Astrocyte of the hippocampus (primary cell): ENCODE results near the gene ATP8B2.
"Not testable (repeated sequence)": the region's sequence is repeated elsewhere in the genome, so short reads cannot be mapped to it uniquely, and the experiment has no call there.

Experiments used
- DNase-seq: peaks from one replicate; pipeline ENCODE4 v3.0.0; 2011; ENCODE audit warnings: low read depth, low spot score

ATP8B2 gene, protein sequence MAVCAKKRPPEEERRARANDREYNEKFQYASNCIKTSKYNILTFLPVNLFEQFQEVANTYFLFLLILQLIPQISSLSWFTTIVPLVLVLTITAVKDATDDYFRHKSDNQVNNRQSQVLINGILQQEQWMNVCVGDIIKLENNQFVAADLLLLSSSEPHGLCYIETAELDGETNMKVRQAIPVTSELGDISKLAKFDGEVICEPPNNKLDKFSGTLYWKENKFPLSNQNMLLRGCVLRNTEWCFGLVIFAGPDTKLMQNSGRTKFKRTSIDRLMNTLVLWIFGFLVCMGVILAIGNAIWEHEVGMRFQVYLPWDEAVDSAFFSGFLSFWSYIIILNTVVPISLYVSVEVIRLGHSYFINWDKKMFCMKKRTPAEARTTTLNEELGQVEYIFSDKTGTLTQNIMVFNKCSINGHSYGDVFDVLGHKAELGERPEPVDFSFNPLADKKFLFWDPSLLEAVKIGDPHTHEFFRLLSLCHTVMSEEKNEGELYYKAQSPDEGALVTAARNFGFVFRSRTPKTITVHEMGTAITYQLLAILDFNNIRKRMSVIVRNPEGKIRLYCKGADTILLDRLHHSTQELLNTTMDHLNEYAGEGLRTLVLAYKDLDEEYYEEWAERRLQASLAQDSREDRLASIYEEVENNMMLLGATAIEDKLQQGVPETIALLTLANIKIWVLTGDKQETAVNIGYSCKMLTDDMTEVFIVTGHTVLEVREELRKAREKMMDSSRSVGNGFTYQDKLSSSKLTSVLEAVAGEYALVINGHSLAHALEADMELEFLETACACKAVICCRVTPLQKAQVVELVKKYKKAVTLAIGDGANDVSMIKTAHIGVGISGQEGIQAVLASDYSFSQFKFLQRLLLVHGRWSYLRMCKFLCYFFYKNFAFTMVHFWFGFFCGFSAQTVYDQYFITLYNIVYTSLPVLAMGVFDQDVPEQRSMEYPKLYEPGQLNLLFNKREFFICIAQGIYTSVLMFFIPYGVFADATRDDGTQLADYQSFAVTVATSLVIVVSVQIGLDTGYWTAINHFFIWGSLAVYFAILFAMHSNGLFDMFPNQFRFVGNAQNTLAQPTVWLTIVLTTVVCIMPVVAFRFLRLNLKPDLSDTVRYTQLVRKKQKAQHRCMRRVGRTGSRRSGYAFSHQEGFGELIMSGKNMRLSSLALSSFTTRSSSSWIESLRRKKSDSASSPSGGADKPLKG

DNA sequence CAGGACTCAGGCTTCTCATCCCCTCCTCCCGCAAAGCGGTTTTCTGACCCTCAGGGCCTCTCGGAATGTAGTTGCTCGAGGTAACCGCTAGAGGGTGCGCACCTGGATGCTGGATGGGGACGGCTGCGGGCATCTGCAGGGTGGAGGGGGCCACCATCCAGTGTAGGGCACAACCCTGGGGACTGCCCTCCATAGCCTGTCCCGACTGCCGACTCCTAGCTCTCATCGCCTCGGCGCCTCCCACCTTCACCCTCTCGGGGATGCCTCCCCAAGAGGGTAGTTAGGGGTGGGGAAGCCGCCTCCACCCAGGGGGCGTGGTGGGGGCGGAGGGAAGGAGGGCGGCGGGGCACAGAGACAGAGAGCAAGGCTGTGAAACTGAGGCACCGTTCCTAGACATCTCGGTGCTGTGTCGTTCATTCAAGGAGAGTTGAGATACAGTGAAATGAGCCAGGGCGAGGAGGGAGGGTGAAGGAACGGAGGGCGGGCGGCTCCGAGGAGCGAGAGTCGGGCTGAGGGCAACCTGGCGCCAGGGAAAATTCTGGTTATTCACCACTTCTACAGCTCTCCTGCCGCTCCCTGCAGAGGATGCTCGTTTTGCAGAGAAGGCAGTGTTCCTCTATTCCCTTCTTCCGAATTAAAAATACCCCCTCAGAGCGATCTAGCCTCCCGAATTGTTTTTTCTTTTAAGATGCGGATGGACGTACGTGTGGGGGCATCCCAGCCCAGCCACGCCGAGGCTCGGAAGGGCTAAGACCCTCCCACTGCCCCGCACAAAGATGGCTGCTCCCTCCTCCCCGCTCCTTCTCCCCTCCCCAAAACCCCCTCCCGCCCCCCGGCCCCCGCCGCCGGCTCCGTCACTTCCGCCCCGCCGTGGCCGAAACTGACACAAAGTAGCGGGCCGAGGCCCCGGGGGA is at the start of gene ATP8B2:
TSS of gene ATP8B2 (plus strand) at position 857 of the 914 bp plus-strand sequence. CDS start 2,617 bp downstream, outside the sequence.
- peak; percentile 91 for DNase-seq

DNA sequence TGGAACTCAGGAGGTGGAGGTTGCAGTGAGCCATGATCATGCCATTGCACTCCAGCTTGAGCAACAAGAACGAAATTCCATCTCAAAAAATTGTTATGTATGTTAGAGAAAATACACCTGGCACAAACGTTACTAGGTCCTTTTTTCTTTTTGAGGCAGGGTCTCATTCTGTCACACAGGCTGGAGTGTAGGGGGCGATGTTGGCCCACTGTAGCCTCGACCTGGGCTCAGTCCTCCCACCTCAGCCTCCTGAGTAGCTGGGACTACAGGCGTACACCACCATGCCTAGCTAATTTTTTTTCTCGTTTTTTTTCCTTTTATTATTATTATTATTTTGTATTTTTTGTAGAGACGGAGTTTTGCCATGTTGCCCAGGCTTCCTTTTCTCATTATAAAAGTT is 48.5 kb upstream of the ATP8B2 start:
- no peak for DNase-seq

DNA sequence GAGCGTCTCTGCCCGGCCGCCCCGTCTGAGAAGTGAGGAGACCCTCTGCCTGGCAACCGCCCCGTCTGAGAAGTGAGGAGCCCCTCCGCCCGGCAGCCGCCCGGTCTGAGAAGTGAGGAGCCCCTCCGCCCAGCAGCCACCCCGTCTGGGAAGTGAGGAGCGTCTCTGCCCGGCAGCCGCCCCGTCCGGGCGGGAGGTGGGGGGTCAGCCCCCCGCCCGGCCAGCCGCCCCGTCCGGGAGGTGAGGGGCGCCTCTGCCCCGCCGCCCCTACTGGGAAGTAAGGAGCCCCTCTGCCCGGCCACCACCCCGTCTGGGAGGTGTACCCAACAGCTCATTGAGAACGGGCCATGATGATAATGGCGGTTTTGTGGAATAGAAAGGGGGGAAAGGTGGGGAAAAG is 37.7 kb upstream of the ATP8B2 start:
- not testable (repeated sequence) for DNase-seq

DNA sequence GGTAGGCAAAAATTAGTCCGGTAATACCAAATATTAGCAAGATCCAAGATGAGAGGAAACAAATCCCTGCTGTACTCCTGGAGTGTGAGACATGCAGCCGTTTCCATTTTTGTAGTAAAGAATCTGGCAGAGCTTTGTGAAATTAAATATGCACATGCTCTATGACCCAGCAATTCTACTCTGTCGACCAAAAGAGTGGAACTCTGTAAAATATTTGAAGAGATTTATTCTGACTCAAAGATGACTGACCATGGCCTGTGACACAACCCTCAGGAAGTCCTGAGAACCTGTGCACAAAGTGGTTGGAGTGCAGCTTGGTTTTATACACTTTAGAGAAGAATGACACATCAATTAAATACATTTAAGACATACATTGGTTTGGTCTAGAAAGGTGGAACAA is 36.7 kb upstream of the ATP8B2 start:
- DNase-seq = no peak

DNA sequence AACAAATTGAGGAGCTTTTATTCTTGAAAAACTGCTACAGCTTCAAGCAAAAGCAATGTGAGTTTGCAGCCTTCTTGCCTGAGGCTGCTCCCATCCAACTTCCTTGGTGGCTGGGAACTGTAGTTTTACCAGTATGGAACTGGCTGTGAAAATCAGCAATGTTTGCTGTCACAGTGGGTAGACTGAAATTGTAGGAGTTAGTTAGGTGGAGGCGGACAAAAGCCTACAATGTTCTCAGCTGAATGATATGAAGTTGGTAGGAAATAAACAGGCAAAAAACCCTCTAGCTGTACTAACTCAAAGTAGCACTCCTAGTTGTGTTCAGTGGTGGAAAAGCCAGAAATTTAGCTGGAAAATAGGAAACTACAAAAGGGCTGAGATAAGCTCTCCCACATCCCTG is 34.4 kb upstream of the ATP8B2 start:
- DNase-seq = no peak

DNA sequence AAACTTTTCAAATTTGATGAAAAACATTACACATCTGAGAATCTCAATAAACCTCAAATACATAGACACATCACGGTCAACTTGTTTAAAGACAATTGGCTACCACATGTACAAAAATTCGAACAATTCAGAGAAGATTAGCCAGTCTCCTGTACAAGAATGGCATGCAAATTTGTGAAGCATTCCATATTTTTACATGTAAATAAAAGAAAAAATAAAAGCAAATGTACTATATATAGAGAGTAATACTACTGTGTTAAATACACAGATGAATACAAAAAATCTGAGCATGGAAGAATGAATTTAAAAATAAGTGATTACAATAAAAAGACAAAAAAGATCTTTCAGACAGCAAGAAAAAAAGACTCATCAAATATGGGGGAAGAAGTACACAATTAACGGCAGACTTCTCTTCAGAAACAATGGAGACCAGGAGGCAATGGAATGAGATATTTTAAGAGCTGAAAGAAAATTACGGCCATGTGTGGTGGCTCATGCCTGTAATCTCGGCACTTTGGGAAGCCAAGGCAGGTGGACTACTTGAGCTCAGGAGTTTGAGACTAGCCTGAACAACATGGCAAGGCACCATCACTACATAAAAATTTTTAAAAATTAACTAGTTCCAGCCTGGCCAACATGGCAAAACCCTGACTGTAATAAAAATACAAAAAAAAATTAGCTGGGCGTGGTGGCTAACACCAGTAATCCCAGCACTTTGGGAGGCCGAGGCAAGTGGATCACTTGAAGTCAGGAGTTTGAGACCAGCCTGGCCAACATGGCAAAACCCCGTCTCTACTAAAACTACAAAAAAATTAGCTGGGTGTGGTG is 29.7 kb upstream of the ATP8B2 start:
- no peak for DNase-seq

DNA sequence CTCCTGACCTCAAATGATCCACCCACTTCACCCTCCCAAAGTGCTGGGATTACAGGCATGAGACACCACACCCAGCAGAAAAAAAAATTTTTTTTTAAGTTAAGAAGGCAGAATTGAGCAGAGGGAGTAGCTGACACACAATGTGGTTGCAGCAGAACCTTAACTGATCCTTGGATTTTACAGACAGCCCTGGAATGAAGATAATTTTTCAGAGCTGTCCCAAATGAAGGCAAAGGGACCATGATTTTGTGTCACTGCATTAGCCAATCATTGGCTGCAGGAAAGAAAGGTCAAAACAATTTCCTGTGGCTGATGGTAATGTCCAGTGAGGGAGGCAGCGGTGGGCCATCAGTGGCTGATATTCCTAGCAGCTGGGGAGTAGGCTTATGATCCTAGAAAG is 23.7 kb upstream of the ATP8B2 start:
- DNase-seq = no peak

DNA sequence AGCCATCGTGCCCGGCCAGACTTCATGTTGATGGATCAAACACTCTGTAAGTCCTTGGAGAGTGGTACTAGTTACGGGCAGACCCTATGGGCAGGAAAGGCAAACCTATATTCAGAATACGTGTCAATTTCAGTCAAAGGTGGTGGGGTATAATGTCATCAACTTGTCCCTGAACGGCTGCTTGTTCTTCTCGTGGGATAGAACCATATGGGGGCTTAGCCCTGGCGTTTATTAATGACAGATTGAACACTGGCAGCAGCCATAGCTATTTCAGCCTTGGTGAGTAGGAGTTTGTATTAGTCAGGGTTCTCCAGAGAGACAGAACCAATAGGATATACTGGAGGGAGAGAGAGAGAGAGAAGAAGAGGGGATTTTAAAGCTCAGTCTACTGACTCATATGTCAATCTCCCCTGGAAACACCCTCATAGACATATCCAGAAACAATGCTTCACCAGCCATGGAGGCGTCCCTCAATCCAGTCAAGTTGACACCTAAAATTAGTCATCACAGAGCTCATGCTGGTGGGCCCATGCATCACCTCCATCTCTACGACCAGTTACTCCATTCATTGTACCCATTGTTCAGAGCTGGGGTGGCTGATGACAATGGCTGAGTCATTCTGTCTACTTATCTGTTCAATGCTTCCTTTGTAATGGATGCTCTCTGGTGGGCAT is 20.5 kb upstream of the ATP8B2 start:
- peak; percentile 27 for DNase-seq

DNA sequence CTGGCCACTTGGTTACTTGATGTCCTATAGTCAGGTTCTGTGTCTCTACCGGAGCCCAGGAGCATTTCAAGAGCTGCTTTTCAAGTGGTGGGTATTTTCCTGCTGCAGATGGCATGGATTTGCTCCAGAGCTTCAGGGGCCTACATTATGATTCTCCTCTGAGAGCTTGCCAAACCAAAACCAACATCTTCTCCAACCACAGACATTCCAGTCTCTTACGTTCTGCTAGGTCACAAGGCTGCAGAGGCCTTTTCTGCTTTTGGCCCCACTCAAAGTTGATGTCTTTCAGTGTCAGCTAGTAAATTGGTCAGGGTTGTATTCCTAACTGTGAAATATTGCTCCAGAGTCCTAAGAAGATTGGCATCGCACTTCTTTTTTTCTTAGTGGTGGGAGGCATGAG is 19.2 kb upstream of the ATP8B2 start:
- peak; percentile 63 for DNase-seq

DNA sequence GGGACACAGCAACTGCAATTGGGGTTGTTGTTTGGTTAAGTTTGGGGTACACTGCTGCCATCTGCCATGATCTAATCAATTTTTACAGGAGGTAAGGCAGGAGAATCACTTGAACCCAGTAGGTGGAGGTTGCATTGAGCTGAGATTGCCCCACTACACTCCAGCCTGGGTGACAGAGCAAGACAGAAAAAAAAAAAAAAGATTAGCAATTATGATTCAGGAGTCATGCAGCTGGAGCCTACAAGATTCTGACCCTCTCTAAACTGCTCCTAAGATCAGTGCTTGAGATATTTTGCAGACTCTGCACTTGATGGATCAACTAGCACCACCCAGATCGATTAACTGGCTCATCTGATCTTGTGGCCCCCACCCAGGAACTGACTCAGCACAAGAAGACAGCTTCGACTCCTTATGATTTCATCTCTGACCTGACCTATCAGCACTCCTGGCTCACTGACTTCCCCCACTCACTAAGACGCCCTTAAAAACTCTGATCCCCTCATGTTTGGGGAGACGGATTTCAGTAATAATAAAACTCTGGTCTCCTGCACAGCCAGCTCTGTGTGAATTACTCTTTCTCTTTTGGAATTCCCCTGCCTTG is 17.6 kb upstream of the ATP8B2 start:
- not testable (repeated sequence) for DNase-seq

DNA sequence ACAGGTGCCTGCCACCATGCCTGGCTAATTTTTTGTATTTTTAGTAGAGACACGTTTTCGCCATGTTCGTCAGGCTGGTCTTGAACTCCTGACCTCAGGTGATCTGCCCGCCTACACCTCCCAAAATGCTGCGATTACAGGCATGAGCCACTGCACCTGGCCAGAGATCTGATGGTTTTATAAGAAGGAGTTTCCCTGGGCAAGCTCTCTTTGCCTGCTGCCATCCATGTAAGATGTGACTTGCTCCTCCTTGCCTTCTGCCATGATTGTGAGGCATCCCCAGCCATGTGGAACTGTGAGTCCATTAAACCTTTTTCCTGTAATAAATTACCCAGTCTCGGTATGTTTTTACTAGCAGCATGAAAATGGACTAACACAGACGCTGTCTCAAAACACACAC is 16.2 kb upstream of the ATP8B2 start:
- not testable (repeated sequence) for DNase-seq

DNA sequence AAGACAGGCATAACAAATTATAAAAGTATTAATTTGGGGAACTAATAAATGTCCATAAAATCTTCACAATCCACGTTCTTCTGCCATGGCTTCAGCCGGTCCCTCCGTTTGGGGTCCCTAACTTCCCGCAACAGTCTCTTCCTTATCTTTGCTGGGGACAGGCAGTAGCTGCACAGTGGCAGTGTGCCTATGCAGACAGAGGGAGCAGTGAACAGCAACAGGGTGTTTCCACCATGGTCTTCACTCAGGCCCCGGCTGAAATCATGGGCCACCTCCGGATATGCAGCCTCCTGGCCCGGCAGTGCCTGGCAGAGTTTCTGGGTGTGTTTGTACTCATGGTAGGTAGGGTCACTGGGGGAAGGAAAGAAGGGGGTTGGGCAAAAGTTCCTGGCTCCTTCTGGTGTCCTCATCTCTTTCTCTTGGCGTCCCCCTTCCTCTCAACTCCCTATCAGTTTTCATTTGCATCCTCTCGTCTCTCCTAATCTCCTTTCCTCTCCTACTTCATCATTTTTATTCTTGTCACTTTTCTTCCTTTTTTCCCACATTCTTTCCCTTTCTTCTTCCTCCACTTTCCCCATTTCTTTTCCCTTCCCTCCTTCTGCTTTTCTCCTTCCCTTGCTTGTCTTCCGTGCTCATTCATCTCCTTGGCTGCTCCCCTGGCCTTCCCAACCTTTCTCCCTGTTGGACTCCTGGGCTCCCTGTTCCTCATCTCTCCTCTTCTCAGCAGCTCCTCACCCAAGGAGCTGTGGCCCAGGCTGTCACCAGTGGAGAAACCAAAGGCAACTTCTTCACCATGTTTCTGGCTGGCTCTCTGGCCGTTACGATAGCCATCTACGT is 12.9 kb upstream of the ATP8B2 start:
- not testable (repeated sequence) for DNase-seq

DNA sequence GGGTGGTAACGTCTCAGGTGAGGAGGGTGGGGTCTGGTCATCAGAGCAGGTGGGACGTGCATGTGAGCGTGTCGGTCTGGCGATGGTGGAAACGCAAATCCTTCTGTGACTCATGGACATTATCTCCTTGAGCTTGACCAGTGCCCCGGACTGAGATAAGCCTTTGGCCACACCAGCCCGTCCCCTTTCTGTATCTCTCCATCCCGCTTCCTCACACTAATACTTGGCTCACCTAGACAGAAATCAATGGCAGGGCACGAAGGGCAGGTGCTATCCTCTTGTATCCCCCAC is 12.3 kb upstream of the ATP8B2 start:
- no peak for DNase-seq

DNA sequence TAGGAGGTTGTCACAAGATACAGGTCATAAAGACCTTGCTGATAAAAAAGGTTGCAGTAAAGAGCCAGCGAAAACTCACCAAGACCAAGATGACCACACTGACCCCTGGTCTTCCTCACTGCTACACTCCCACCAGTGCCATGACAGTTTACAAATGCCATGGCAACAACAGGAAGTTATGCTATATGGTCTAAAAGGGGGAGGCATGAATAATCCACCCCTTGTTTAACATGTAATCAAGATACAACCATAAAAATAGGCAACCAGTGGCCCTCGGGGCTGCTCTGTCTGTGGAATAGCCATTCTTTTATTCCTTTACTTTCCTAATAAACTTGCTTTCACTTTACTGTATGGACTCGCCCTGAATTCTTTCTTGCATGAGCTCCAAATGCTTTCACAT is 11.1 kb upstream of the ATP8B2 start:
- DNase-seq = not testable (repeated sequence)

DNA sequence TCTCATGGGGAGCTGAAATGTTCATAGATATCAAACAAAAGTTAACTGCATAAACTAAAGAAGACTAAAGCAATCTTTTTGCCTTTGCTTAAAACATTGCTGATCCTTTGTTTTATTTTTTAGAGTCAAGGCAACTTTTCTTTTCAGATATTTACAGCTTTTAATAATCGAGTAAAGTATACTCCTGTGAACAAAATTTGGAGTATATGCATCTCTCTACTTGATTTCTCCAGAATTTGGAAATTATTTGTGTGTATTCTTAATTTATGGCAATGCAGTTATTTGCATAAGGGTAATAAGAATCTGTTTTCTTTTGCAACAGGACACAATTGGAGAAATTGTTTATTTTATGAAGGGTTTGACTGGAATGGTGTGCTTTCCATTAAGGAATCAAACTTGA is 8.6 kb upstream of the ATP8B2 start:
- no peak for DNase-seq

DNA sequence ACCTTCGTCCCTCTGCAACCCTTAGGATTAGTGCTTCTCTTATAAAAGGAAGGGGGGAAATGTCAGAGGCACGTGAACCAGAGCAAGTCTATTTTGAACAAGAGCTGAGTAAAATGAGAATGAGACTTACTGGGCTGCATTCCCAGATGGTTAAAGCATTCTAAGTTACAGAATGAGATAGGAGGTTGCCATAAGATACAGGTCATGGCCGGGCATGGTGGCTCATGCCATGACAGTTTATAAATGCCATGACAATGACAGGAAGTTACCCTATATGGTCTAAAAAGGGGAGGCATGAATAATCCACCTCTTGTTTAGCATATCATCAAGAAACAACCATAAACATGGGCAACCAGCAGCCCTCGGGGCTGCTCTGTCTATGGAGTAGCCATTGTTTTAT is 6.9 kb upstream of the ATP8B2 start:
- DNase-seq = no peak

DNA sequence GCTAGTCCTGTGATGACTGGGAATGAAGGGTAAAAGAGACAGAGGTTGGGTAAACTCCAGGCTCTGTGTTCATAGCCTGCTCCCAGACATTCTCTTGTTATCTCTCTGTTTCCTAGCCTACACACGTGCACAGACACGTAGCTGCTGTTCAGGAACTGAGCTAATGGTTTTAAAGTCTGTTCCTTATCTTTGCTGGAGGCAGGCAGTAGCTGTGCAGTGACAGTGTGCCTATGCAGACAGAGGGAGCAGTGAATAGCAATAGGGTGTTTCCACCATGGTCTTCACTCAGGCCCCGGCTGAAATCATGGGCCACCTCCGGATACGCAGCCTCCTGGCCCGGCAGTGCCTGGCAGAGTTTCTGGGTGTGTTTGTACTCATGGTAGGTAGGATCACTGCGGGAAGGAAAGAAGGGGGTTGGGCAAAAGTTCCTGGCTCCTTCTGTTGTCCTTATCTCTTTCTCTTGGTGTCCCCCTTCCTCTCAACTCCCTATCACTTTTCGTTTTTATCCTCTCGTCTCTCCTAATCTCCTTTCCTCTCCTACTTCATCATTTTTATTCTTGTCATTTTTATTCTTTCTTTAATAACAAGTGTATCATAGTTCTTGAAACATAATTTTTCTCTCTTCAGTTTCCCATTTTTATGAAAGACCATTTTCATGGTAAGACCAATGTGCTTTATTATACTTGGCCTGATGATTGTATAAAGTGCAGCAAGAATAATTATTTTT is 4.3 kb upstream of the ATP8B2 start, which contains the start of gene AQP10:
TSS of gene AQP10 (plus strand) at position 212 of the 727 bp plus-strand sequence. CDS start at position 275, 63 bp downstream.
- DNase-seq = no peak

DNA sequence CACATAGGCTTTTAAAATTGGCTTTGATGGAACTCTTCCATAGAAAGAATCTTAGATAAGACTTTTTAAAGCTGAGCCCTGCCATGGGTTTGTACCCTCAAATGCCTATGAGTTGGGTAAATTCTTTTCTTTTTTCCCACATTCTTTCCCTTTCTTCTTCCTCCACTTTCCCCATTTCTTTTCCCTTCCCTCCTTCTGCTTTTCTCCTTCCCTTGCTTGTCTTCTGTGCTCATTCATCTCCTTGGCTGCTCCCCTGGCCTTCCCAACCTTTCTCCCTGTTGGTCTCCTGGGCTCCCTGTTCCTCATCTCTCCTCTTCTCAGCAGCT is 3.8 kb upstream of the ATP8B2 start:
- DNase-seq = not testable (repeated sequence)
